Gastroesophageal sphincter (tissue), 4 donors: ENCODE data around the gene METTL21A. TPM values are rescaled to one million over a fixed set of nuclear protein-coding genes. Genes with fewer than 3 reads are reported as not detected.
"Not testable (repeated sequence)": the region's sequence is repeated elsewhere in the genome, so short reads cannot be mapped to it uniquely, and the experiment has no call there.

Experiments
- ATAC-seq: fragments of 150-250 bp; one replicate; pipeline ENCODE4 v1.9.1; 2016; ENCODE audit warnings: mild to moderate bottlenecking, moderate library complexity
- H3K27ac ChIP-seq, 4 donors: fragments of 200-600 bp; sonication (generic) in 3 of 4; 1 replicate in 3 of 4; 2 replicates in 1 of 4; pipeline ENCODE4 v1.5.1; 2016 to 2019
- H3K27me3 ChIP-seq: fragments of 200-600 bp; sonication (generic); one replicate; pipeline ENCODE4 v1.5.1; 2019
- H3K36me3 ChIP-seq, 2 donors: fragments of 200-600 bp; sonication (generic); one replicate each; pipeline ENCODE4 v1.5.1; 2019; ENCODE audit warnings: control low read depth in 1 of 2
- H3K4me1 ChIP-seq, 3 donors: fragments of 200-600 bp; sonication (generic); 1 replicate in 2 of 3; 2 replicates in 1 of 3; pipeline ENCODE4 v1.5.1; 2016 to 2019; ENCODE audit warnings: control low read depth in 2 of 3
- H3K4me3 ChIP-seq, 2 donors: fragments of 200-600 bp; sonication (generic); one replicate each; pipeline ENCODE4 v1.5.1; 2019; ENCODE audit warnings: mild to moderate bottlenecking in 1 of 2, moderate library complexity in 1 of 2
- H3K9me3 ChIP-seq, 3 donors: fragments of 200-600 bp; sonication (generic); one replicate each; pipeline ENCODE4 v1.5.1; 2017 to 2019; ENCODE audit warnings: control low read depth in 2 of 3
- CTCF ChIP-seq, 4 experiments: fragments of 200-600 bp in 2 of 4; fragments of 450-650 bp in 2 of 4; sonication (generic) in 1 of 4; IDR thresholded peaks; one replicate each; pipeline ENCODE4 v1.5.1; 2017 to 2019; ENCODE audit warnings: antibody characterized with exemption in 4 of 4, mild to moderate bottlenecking in 2 of 4, moderate library complexity in 2 of 4
- EP300 ChIP-seq: sonication (generic); formaldehyde crosslinking; IDR thresholded peaks from one replicate; pipeline ENCODE4 v1.6.1; 2017; ENCODE audit warnings: antibody characterized with exemption, mild to moderate bottlenecking
- POLR2A ChIP-seq, 2 donors: fragments of 450-650 bp; IDR thresholded peaks; one replicate each; pipeline ENCODE4 v1.6.1; 2017; ENCODE audit warnings: antibody characterized with exemption in 2 of 2, mild to moderate bottlenecking in 2 of 2, moderate library complexity in 1 of 2
- POLR2AphosphoS5 ChIP-seq: sonication (generic); formaldehyde crosslinking; IDR thresholded peaks from one replicate; pipeline ENCODE4 v1.6.1; 2017; ENCODE audit warnings: antibody characterized with exemption
- WGBS, 2 donors: methylation state at CpG; one replicate each; pipeline ENCODE4 v1.1.5; 2018; ENCODE audit warnings: low coverage in 1 of 2; 5-methylcytosine and 5-hydroxymethylcytosine counted together
- total RNA-seq, 4 donors: library from RNA; depleted of rRNA; stranded (reverse); fragments of >200 nt; gene quantifications; one replicate each; pipeline ENCODE4 v1.1.0, GENCODE V29; 2016

Gene METTL21A
- total RNA-seq, 4 donors from 2014 or later: 7.9 to 24.2 (median 14.3) TPM

DNA sequence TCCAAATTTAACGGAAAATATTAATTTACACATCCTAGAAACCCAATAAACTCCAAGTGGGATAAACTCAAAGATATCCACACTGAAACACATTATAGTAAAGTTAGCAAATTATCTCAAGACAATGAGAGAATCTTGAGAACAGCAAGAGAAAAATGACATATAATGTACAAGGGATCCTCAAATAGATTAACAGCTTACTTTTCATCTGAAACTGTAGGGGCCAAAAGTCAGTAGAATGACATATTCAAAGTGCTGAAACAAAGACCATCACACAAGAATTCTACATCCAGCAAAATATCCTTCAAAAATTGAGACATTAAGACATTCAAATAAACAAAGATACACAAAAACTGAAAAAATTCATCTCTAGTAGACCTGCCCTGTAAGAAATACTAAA, 18.7 kb upstream of the METTL21A start:
- H3K4me1 ChIP-seq: no peaks in the 10 kb centered on the region
- H3K36me3 ChIP-seq: no peaks in the 10 kb centered on the region
- no peak overlapping the region for H3K4me3 ChIP-seq
- WGBS, 2 donors: 100% methylated on average over 1 of the region's 1 CpG
- no peaks in the 10 kb centered on the region for H3K9me3 ChIP-seq
- no peak overlapping the region for H3K27ac ChIP-seq
- ATAC-seq: no peak
- no peaks in the 10 kb centered on the region for H3K27me3 ChIP-seq
- TF ChIP-seq POLR2AphosphoS5: no peak

DNA sequence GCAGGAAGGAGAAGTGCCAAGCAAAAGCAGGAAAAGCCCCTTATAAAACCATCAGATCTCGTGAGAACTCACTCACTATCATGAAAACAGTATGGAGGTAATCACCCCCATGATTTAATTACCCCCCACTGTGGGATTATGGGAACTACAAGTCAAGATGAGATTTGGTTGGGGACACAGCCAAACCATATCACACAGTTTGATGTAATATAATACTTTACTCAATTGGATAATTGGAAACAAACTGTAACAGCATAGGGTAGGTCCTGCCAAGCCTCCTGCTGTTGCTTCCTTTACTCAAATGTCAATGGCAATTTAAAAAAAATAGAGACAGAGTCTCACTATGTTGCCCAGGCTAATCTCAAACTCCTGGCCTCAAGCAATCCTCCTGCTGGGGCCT, 15.5 kb upstream of the METTL21A start:
- no peak overlapping the region for H3K4me3 ChIP-seq
- no peaks in the 10 kb centered on the region for H3K9me3 ChIP-seq
- ATAC-seq: no peak
- no peaks in the 10 kb centered on the region for H3K27me3 ChIP-seq
- TF ChIP-seq POLR2A (IDR thresholded peaks at IDR 0.05) (no peak), POLR2AphosphoS5 (no peak), CTCF (IDR thresholded peaks at IDR 0.05) (no peak), EP300 (no peak)
- no peaks in the 10 kb centered on the region for H3K36me3 ChIP-seq
- H3K27ac ChIP-seq: no peak overlapping the region
- H3K4me1 ChIP-seq: no peaks in the 10 kb centered on the region
- WGBS, 2 donors: 50 to 75% methylated on average over 1 of the region's 1 CpG

GRCh38 chr2:207640160-207640559, 15.0 kb upstream of the METTL21A start:
- H3K9me3 ChIP-seq: no peaks in the 10 kb centered on the region
- no peak for ATAC-seq

DNA sequence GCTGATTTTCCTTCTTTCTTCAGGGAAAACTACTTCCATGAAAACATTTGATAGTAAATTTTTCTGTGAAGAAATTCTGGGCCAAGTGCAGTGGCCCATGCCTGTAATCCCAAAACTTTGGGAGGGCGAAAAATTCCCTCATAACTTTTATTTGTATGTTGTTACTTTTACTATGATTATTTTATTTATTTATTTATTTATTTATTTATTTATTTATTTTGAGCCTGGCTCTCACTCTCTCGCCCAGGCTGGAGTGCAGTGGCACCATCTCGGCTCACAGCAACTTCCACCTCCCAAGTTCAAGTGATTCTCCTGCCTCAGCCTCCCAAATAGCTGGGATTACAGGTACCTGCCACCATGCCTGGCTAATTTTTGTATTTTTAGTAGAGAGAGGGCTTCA, 14.1 kb upstream of the METTL21A start:
- not testable (repeated sequence) for H3K4me1 ChIP-seq, H3K4me3 ChIP-seq, H3K36me3 ChIP-seq, ATAC-seq, H3K9me3 ChIP-seq, H3K27ac ChIP-seq, H3K27me3 ChIP-seq
- WGBS, 2 donors: 93% methylated on average over 3 of the region's 3 CpGs; no CpG with 5 or more reads in 1 of the 2 donors

More at GRCh38 chr2:207640160-207640559, 15.0 kb upstream of the METTL21A start:
- Histone ChIP-seq H3K4me3 (no peak overlapping the region), H3K36me3 (no peaks in the 10 kb centered on the region), H3K27me3 (no peaks in the 10 kb centered on the region), H3K27ac (no peak overlapping the region), H3K4me1 (no peaks in the 10 kb centered on the region)
- no peak for TF ChIP-seq POLR2A (IDR thresholded peaks at IDR 0.05)
- TF ChIP-seq EP300: no peak
- TF ChIP-seq CTCF (IDR thresholded peaks at IDR 0.05): no peak
- TF ChIP-seq POLR2AphosphoS5: no peak

DNA sequence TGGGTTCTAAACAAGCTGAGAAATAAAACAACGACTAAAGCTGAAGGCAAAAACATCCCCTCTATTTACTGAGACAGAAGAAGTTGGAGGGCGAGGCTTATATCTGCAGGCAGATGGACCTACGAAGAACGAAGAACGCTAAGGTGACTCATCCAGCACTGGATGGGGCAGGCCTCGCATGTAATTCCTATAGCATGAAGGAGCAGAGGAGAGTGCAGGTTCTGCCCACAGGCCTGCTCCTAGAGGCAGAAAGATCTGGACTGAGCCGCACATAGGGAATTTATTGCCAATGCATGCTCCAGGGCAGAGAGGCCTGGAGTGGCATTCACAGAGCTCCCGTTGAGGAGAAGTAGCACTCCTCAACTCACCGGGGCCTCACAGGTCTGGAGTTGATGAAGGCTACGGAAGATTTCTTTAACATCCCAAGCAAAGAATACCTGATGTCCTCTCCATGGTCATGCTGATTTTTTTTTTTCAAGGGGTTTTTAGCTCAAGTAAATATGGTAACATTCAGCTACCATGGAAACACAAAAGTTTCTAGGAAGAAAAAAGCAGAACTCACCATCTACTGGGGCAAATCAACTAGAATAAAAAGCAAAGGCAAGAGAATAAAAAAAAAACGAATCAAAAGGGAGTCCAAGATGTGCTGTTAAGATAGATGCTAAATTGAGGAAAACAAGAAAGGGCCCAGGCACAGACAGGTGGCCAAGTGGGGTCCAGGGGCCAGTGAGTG, 10.4 kb upstream of the METTL21A start:
- no peaks in the 10 kb centered on the region for H3K4me1 ChIP-seq
- H3K9me3 ChIP-seq: no peaks in the 10 kb centered on the region
- no peak overlapping the region for H3K27ac ChIP-seq
- WGBS, 2 donors: 83 to 90% methylated on average over 6 to 11 of the region's 11 CpGs
- no peak for ATAC-seq
- no peaks in the 10 kb centered on the region for H3K36me3 ChIP-seq
- no peak overlapping the region for H3K4me3 ChIP-seq
- TF ChIP-seq POLR2A (IDR thresholded peaks at IDR 0.05): no peak
- TF ChIP-seq CTCF (IDR thresholded peaks at IDR 0.05): no peak
- TF ChIP-seq POLR2AphosphoS5: no peak
- no peaks in the 10 kb centered on the region for H3K27me3 ChIP-seq

DNA sequence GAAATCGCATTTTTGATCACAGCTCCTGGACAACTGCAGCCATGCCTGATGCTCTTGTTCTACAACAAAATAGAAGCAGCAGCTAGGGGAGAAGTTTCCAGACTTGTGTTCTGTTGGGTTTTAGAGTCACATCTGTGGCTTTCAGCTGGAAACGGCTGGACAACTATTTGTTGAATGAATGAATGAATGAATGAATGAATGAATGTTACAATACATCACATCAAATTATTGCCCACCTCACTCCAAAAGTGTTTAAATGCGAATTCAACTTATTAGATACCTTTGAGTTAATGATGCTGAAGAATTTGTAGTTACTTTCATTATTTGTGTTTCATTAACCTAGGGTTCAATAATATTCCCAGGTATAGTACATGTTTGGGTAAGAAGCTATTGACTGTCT, 8.5 kb upstream of the METTL21A start:
- no peak for TF ChIP-seq EP300
- no peak for TF ChIP-seq POLR2A (IDR thresholded peaks at IDR 0.05)
- TF ChIP-seq POLR2AphosphoS5: no peak
- no peak for TF ChIP-seq CTCF (IDR thresholded peaks at IDR 0.05)
- no peaks in the 10 kb centered on the region for H3K27me3 ChIP-seq
- no peaks in the 10 kb centered on the region for H3K9me3 ChIP-seq
- H3K27ac ChIP-seq: no peak overlapping the region
- no peaks in the 10 kb centered on the region for H3K4me1 ChIP-seq
- WGBS, 2 donors: 90 to 94% methylated on average over 2 to 3 of the region's 3 CpGs
- H3K4me3 ChIP-seq: no peak overlapping the region
- no peaks in the 10 kb centered on the region for H3K36me3 ChIP-seq
- no peak for ATAC-seq
